Neural cell (in vitro differentiated cells): ENCODE results near the gene NEDD1. TPM values are rescaled to one million over a fixed set of nuclear protein-coding genes. Genes with fewer than 3 reads are reported as not detected.

Source experiments
- H2AFZ ChIP-seq: fragments of 200-600, 300-800 bp; sonication (generic), shearing (Covaris generic); 2 replicates; pipeline ENCODE4 v1.6.0; 2014; ENCODE audit warnings: low read depth, mild to moderate bottlenecking, antibody characterized with exemption, low read length, moderate library complexity
- H3F3A ChIP-seq: fragments of 200-600 bp; shearing (Covaris generic); 2 replicates; pipeline ENCODE4 v1.6.1; 2016; ENCODE audit warnings: mild to moderate bottlenecking, moderate library complexity, mixed read lengths, antibody characterized with exemption, low read length; ENCODE audit not compliant: insufficient read depth, poor library complexity, severe bottlenecking
- H3K27ac ChIP-seq: fragments of 200-600, 300-800 bp; sonication (generic), shearing (Covaris generic); 2 replicates; pipeline ENCODE4 v1.5.1; 2014; ENCODE audit warnings: mild to moderate bottlenecking, low read length, moderate library complexity
- H3K27me3 ChIP-seq: fragments of 300-800, 200-600 bp; sonication (generic), shearing (Covaris generic); 2 replicates; pipeline ENCODE4 v1.6.0; 2014; ENCODE audit warnings: mild to moderate bottlenecking, low read depth, low read length, moderate library complexity; ENCODE audit not compliant: insufficient read depth
- H3K36me3 ChIP-seq: fragments of 300-800, 200-600 bp; sonication (generic), shearing (Covaris generic); 2 replicates; pipeline ENCODE4 v1.5.1; 2014; ENCODE audit warnings: mild to moderate bottlenecking, antibody characterized with exemption, low read length, moderate library complexity; ENCODE audit not compliant: insufficient read depth
- H3K4me2 ChIP-seq: fragments of 300-800, 200-600 bp; sonication (generic), shearing (Covaris generic); 2 replicates; pipeline ENCODE4 v1.6.0; 2014; ENCODE audit warnings: mild to moderate bottlenecking, low read length
- H3K4me3 ChIP-seq: fragments of 300-800, 200-600 bp; sonication (generic), shearing (Covaris generic); 2 replicates; pipeline ENCODE4 v1.5.1; 2014; ENCODE audit warnings: mild to moderate bottlenecking, low read length, moderate library complexity
- H3K79me2 ChIP-seq: fragments of 200-600 bp; shearing (Covaris generic); replicated peaks from 2 replicates; pipeline ENCODE4 v1.6.0; 2014; ENCODE audit warnings: mild to moderate bottlenecking, low read length, moderate library complexity; ENCODE audit not compliant: insufficient read depth
- H3K9ac ChIP-seq: fragments of 300-800, 200-600 bp; sonication (generic), shearing (Covaris generic); 2 replicates; pipeline ENCODE4 v1.6.1; 2016; ENCODE audit warnings: mild to moderate bottlenecking, low read length, mixed read lengths
- H3K9me2 ChIP-seq: fragments of 200-600 bp; shearing (Covaris generic); 2 replicates; pipeline ENCODE4 v1.6.1; 2016; ENCODE audit warnings: mild to moderate bottlenecking, low read length, mixed read lengths; ENCODE audit not compliant: insufficient read depth
- H3K9me3 ChIP-seq: fragments of 200-600, 300-800 bp; sonication (generic), shearing (Covaris generic); 2 replicates; pipeline ENCODE4 v1.6.1; 2016; ENCODE audit warnings: mild to moderate bottlenecking, mixed run types, low read length, moderate library complexity, mixed read lengths
- H4K20me1 ChIP-seq: fragments of 200-600 bp; shearing (Covaris generic); 2 replicates; pipeline ENCODE4 v1.6.1; 2016; ENCODE audit warnings: mild to moderate bottlenecking, mixed run types; ENCODE audit not compliant: insufficient read depth
- CTCF ChIP-seq: fragments of 450-650 bp; IDR thresholded peaks from 2 replicates; pipeline ENCODE4 v1.5.1; 2014; ENCODE audit warnings: antibody characterized with exemption, mild to moderate bottlenecking, moderate library complexity; ENCODE audit not compliant: poor library complexity, severe bottlenecking
- EP300 ChIP-seq: fragments of 450-650 bp; conservative IDR thresholded peaks from 2 replicates; pipeline ENCODE4 v1.6.1; 2014; ENCODE audit warnings: antibody characterized with exemption, mild to moderate bottlenecking, moderate library complexity; ENCODE audit not compliant: poor library complexity, severe bottlenecking
- EZH2 ChIP-seq: fragments of 200-600, 300-800 bp; shearing (Covaris generic), sonication (generic); IDR thresholded peaks from 2 replicates; pipeline ENCODE4 v1.6.1; 2014; ENCODE audit warnings: antibody characterized with exemption, low read length, borderline replicate concordance, mild to moderate bottlenecking; ENCODE audit not compliant: insufficient read depth, poor library complexity, severe bottlenecking
- MXI1 ChIP-seq: fragments of 450-650 bp; conservative IDR thresholded peaks from 2 replicates; pipeline ENCODE4 v1.6.1; 2014; ENCODE audit warnings: antibody characterized with exemption, mild to moderate bottlenecking; ENCODE audit not compliant: poor library complexity, severe bottlenecking
- POLR2AphosphoS5 ChIP-seq: IDR thresholded peaks from 2 replicates; pipeline ENCODE4 v1.6.1; 2012
- RAD21 ChIP-seq: fragments of 450-650 bp; conservative IDR thresholded peaks from 2 replicates; pipeline ENCODE4 v1.6.1; 2014; ENCODE audit warnings: antibody characterized with exemption, mild to moderate bottlenecking, moderate library complexity
- REST ChIP-seq: IDR thresholded peaks from 2 replicates; pipeline ENCODE4 v1.6.1; 2012; ENCODE audit warnings: borderline replicate concordance
- SMC3 ChIP-seq: fragments of 450-650 bp; conservative IDR thresholded peaks from 2 replicates; pipeline ENCODE4 v1.6.1; 2014; ENCODE audit warnings: antibody characterized with exemption, mild to moderate bottlenecking, moderate library complexity; ENCODE audit not compliant: poor library complexity
- TAF1 ChIP-seq: IDR thresholded peaks from 2 replicates; pipeline ENCODE4 v1.6.1; 2012; ENCODE audit warnings: low read depth
- polyA plus RNA-seq: library from polyadenylated mRNA; depleted of rRNA; stranded (reverse); fragments of >200 nt; gene quantifications from 2 replicates; pipeline ENCODE4 v1.2.3, GENCODE V29; 2014

NEDD1 gene
- polyA plus RNA-seq, 1 donor from 2014 or later: 3.8 TPM

- Histone ChIP-seq H4K20me1 (no peaks in the 10 kb centered on the region), H3K27ac (no peak overlapping the region), H3K9ac (no peak overlapping the region), H3K79me2 (no peaks in the 10 kb centered on the region), H3K27me3 (no peaks in the 10 kb centered on the region), H3K4me3 (no peak overlapping the region), H3K4me2 (no peak overlapping the region), H2AFZ (no peak overlapping the region), H3K9me2 (no peaks in the 10 kb centered on the region), H3F3A (no peaks in the 10 kb centered on the region), H3K9me3 (no peaks in the 10 kb centered on the region), H3K36me3 (no peaks in the 10 kb centered on the region)
- TF ChIP-seq TAF1 (no peak), MXI1 (no peak), CTCF (no peak), EP300 (no peak), RAD21 (no peak), REST (no peak), POLR2AphosphoS5 (no peak), SMC3 (no peak), EZH2 (no peak)
Measured at GRCh38 chr12:96874211-96874610, 32.8 kb upstream of the NEDD1 start.

- H3K79me2 ChIP-seq: no peaks in the 10 kb centered on the region
- H3K9me2 ChIP-seq: no peaks in the 10 kb centered on the region
- no peak overlapping the region for H3K4me3 ChIP-seq
- no peaks in the 10 kb centered on the region for H3F3A ChIP-seq
- TF ChIP-seq EP300 (no peak), RAD21 (no peak), MXI1 (no peak), REST (no peak), SMC3 (no peak), EZH2 (no peak), POLR2AphosphoS5 (no peak), CTCF (no peak)
- H3K9me3 ChIP-seq: no peaks in the 10 kb centered on the region
- no peaks in the 10 kb centered on the region for H3K36me3 ChIP-seq
- no peaks in the 10 kb centered on the region for H4K20me1 ChIP-seq
- H3K27ac ChIP-seq: no peak overlapping the region
- H3K27me3 ChIP-seq: no peaks in the 10 kb centered on the region
- no peak overlapping the region for H3K9ac ChIP-seq
- H3K4me2 ChIP-seq: no peak overlapping the region
- H2AFZ ChIP-seq: no peak overlapping the region
Measured at GRCh38 chr12:96876966-96877365, 30.1 kb upstream of the NEDD1 start.
